Vagina (tissue), 2 donors: Measurements from ENCODE around the gene STXBP6. TPM values are rescaled to one million over a fixed set of nuclear protein-coding genes. Genes with fewer than 3 reads are reported as not detected.

Source experiments
- DNase-seq, 2 donors: peaks; one replicate each; pipeline ENCODE4 v3.0.0-alpha.2; 2017; ENCODE audit errors: extremely low spot score in 2 of 2
- H3K27ac ChIP-seq: fragments of 200-600 bp; sonication (generic); one replicate; pipeline ENCODE4 v1.5.1; 2019
- H3K27me3 ChIP-seq: fragments of 200-600 bp; sonication (generic); one replicate; pipeline ENCODE4 v1.5.1; 2019
- H3K36me3 ChIP-seq, 2 donors: fragments of 200-600 bp; sonication (generic); one replicate each; pipeline ENCODE4 v1.5.1; 2017 to 2019
- H3K4me1 ChIP-seq: fragments of 200-600 bp; sonication (generic); one replicate; pipeline ENCODE4 v1.5.1; 2019
- H3K4me3 ChIP-seq, 2 donors: fragments of 200-600 bp; sonication (generic); 1 replicate in 1 of 2; 2 replicates in 1 of 2; pipeline ENCODE4 v1.5.1; 2016 to 2019
- H3K9me3 ChIP-seq: fragments of 200-600 bp; sonication (generic); one replicate; pipeline ENCODE4 v1.5.1; 2019
- POLR2A ChIP-seq, 2 donors: fragments of 450-650 bp; IDR thresholded peaks; one replicate each; pipeline ENCODE4 v1.6.1; 2017; ENCODE audit warnings: antibody characterized with exemption in 2 of 2, mild to moderate bottlenecking in 2 of 2, moderate library complexity in 2 of 2
- POLR2AphosphoS5 ChIP-seq, 2 donors: sonication (generic); formaldehyde crosslinking; IDR thresholded peaks; one replicate each; pipeline ENCODE4 v1.9.0; 2017; ENCODE audit warnings: antibody characterized with exemption in 2 of 2, mild to moderate bottlenecking in 2 of 2, low read depth in 1 of 2; ENCODE audit not compliant: insufficient read depth in 1 of 2
- intact Hi-C: fragments of 100-400 bp; cut with DNase I; formaldehyde crosslinking; loops from one replicate; pipeline ENCODE4 v1.15.1; 2023
- total RNA-seq: library from RNA; depleted of rRNA; stranded (reverse); fragments of >200 nt; gene quantifications from one replicate; pipeline ENCODE4 v1.2.3, GENCODE V29; 2016
- TF ChIP-seq, protein P1 (sequence below), 3 experiments: fragments of 450-650 bp in 2 of 3; fragments of 200-600 bp in 1 of 3; sonication (generic) in 1 of 3; IDR thresholded peaks; one replicate each; pipeline ENCODE4 v1.5.1; 2017 to 2019; ENCODE audit warnings: antibody characterized with exemption in 3 of 3, mild to moderate bottlenecking in 2 of 3, moderate library complexity in 2 of 3

Gene STXBP6
- total RNA-seq, 1 donor from 2014 or later, result 4.4 TPM

DNA sequence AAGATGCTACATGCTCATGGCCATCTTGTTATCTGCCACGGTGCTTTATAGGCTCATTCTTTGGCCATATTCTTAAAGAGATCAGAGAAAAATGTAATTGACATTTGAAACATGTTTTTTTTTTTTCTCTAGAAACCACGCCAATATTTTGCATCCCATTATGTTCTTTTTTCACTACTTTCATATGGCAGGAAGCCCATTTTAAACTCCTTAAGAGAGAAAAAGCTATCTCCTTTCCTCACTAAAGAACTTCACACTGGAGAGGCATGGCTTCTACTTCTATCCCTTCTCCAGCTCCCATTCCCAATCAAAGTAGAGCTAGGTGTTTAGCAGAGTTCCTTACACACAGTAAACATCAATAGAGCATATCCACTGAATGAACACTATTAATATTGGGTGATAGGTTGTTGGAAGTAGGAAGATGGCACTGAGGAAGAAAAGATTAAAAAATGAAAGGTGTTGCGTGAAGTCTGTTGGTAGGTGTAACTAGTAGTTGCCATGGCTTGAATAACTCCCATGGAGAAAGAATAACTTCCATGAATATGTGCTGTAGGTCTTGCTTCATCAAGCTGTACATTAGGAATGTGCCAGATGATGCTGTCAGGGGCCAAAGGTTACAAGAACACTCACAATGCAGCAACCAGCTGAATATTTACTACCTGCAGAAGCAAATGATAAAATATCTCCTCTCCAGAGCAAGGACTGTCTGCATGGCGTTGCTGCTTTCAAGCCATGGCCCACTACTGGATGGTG is 178.8 kb downstream of the STXBP6 start:
- no peaks in the 10 kb centered on the region for H3K36me3 ChIP-seq
- intact Hi-C loops, result no loop called here
- H3K9me3 ChIP-seq, result no peaks in the 10 kb centered on the region
- TF ChIP-seq POLR2A (IDR thresholded peaks at IDR 0.05), result no peak
- TF ChIP-seq, protein P1, sequence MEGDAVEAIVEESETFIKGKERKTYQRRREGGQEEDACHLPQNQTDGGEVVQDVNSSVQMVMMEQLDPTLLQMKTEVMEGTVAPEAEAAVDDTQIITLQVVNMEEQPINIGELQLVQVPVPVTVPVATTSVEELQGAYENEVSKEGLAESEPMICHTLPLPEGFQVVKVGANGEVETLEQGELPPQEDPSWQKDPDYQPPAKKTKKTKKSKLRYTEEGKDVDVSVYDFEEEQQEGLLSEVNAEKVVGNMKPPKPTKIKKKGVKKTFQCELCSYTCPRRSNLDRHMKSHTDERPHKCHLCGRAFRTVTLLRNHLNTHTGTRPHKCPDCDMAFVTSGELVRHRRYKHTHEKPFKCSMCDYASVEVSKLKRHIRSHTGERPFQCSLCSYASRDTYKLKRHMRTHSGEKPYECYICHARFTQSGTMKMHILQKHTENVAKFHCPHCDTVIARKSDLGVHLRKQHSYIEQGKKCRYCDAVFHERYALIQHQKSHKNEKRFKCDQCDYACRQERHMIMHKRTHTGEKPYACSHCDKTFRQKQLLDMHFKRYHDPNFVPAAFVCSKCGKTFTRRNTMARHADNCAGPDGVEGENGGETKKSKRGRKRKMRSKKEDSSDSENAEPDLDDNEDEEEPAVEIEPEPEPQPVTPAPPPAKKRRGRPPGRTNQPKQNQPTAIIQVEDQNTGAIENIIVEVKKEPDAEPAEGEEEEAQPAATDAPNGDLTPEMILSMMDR (IDR thresholded peaks at IDR 0.05), result no peak
- TF ChIP-seq POLR2AphosphoS5 (IDR thresholded peaks at IDR 0.05; ENCODE audit: insufficient read depth in 1 of 2, low read depth in 1 of 2), result no peak
- H3K4me1 ChIP-seq, result no peaks in the 10 kb centered on the region
- no peak for DNase-seq
- no peak overlapping the region for H3K27ac ChIP-seq
- no peaks in the 10 kb centered on the region for H3K27me3 ChIP-seq
- no peak overlapping the region for H3K4me3 ChIP-seq

DNA sequence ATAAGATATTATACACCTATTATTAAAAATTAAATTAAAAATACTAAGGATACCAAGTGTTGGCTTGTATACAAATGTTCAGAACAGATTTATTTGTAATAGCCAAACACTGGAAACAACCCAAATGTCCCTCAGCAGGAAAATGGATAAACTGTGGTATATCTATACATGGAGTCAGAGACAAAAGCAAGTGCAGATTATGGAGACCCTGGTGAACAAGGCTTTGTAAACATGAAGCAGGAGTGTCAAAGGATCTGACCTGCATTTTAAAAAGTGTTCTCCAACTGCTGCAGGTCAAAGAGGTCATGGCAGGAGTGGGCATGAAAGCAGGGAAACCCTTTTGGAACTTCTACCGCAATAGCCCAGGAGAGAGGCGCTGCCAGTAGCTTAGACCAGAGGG is 181.6 kb downstream of the STXBP6 start:
- H3K4me1 ChIP-seq, result no peaks in the 10 kb centered on the region
- intact Hi-C loops, result no loop called here
- TF ChIP-seq POLR2AphosphoS5 (IDR thresholded peaks at IDR 0.05; ENCODE audit: insufficient read depth in 1 of 2, low read depth in 1 of 2) (no peak), POLR2A (IDR thresholded peaks at IDR 0.05) (no peak)
- TF ChIP-seq, protein P1 (IDR thresholded peaks at IDR 0.05), result no peak

GRCh38 chr14:24866067-24866639 is 183.8 kb downstream of the STXBP6 start:
- intact Hi-C loops, result no loop called here
- Histone ChIP-seq H3K36me3 (no peaks in the 10 kb centered on the region), H3K4me3 (no peak overlapping the region), H3K4me1 (no peaks in the 10 kb centered on the region), H3K27me3 (no peaks in the 10 kb centered on the region), H3K27ac (no peak overlapping the region), H3K9me3 (no peaks in the 10 kb centered on the region)
- DNase-seq, result no peak
- TF ChIP-seq, protein P1 (IDR thresholded peaks at IDR 0.05), result no peak
- no peak for TF ChIP-seq POLR2AphosphoS5 (IDR thresholded peaks at IDR 0.05; ENCODE audit: insufficient read depth in 1 of 2, low read depth in 1 of 2)
- TF ChIP-seq POLR2A (IDR thresholded peaks at IDR 0.05), result no peak

More for the DNA sequence above, 181.6 kb downstream of the STXBP6 start:
- no peaks in the 10 kb centered on the region for H3K9me3 ChIP-seq
- no peak overlapping the region for H3K27ac ChIP-seq
- H3K27me3 ChIP-seq, result no peaks in the 10 kb centered on the region
- H3K4me3 ChIP-seq, result no peak overlapping the region
- no peak for DNase-seq
- no peaks in the 10 kb centered on the region for H3K36me3 ChIP-seq

DNA sequence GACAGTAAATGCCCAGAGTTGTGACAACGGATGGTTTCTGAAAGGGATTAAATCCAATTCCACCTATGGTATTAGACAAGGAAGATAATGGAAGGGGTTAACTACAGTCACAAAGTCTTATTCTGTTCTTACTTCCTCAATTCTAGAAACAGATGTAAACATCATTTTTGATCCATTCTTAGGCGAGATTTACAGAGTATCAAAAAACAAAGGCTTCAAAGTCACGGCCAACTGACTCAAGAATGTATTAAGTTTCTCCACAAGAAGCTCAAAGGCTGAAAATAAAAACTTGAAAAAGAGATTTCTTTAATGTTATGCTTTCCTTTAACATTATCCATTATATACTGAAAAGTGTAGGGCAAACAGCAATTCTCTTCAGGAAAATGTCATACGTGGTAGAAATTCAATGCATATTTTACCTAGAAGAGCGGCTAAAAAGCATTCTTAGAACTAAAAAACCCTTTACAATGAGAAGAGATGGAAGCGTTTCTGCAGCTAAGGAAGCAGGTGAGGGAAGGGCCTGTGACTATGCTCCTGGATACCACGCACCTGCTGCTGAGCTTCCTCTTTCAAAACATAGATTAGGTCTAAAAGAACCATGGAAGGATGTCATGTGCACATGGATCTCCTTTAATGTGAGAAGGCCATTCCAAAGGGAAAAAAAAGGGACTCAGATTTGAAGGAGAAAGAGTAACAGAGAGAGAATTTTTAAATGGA is 185.8 kb downstream of the STXBP6 start:
- H3K27me3 ChIP-seq, result no peaks in the 10 kb centered on the region
- no peak overlapping the region for H3K4me3 ChIP-seq
- H3K9me3 ChIP-seq, result no peaks in the 10 kb centered on the region
- intact Hi-C loops, result no loop called here
- no peak overlapping the region for H3K27ac ChIP-seq
- H3K4me1 ChIP-seq, result no peaks in the 10 kb centered on the region
- no peaks in the 10 kb centered on the region for H3K36me3 ChIP-seq
- no peak for DNase-seq
- TF ChIP-seq POLR2AphosphoS5 (IDR thresholded peaks at IDR 0.05; ENCODE audit: insufficient read depth in 1 of 2, low read depth in 1 of 2) (no peak), POLR2A (IDR thresholded peaks at IDR 0.05) (no peak)
- TF ChIP-seq, protein P1 (IDR thresholded peaks at IDR 0.05), result no peak
